Stimulated activated naive CD4-positive, alpha-beta T cell treated with Interleukin-2 at 50 U/mL for 16 hours (primary cell): ENCODE results near the gene INPP4B.

Source experiments
- DNase-seq: peaks from one replicate; lab custom pipeline; 2025; lab: John Stamatoyannopoulos, UW

INPP4B gene

DNA sequence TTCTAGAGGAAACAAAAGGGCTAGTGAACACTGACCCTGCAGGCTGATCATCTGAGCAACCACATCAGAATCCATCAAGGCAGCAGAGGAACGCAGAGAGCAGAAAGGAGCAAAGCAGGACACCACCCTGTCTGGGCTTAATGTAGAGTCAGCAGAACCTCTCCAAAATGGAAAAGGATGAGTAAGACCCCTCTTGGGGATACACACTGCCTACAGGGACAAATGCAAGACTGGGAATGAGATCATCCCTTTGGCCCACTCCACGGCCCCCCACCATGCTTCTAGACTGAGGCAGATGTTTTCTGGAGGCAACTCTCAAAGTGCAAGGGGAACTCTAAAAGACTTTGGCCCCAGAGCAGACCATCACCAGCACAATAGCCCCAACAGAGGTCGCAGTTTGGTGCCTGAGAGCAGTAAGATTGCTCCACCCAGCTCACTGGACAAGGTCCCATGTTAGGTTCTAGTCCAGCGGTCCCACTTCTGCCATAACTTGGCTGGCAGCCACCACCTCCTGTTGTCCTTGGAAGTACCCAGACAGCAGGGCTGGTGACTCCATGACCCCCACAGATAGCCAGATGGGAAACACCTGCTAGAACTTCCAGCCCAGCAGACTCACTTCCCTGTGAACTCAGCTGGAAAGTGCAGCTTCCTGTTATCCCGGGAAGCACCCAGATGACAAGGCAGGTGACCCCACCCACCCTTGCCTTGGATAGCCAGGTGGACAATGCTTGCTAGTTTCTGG lies 372.7 kb downstream of the INPP4B start:
- no peak for DNase-seq

- no peak for DNase-seq
These were observed 379.0 kb downstream of the INPP4B start for GRCh38 chr4:142467088-142467487.

GRCh38 chr4:142465526-142465925 lies 380.6 kb downstream of the INPP4B start:
- DNase-seq = no peak

DNA sequence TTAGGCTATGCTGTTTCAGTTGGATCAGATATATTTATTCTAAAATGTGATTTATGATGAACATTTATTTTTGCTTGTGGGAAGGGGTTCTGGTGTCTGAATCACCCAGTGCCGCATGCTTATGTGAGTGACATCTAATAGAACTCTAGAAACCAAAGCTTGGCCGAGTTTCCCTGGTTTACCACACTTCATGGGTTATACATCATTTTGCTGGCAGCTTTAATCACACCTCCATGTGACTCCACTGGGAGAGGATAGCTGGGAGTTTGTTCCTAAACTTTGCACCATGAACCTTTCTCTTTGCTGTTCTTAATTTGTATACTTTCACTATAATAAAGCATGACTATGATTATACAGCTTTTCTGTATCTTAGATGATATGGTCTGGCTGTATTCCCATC lies 382.9 kb downstream of the INPP4B start:
- no peak for DNase-seq

DNA sequence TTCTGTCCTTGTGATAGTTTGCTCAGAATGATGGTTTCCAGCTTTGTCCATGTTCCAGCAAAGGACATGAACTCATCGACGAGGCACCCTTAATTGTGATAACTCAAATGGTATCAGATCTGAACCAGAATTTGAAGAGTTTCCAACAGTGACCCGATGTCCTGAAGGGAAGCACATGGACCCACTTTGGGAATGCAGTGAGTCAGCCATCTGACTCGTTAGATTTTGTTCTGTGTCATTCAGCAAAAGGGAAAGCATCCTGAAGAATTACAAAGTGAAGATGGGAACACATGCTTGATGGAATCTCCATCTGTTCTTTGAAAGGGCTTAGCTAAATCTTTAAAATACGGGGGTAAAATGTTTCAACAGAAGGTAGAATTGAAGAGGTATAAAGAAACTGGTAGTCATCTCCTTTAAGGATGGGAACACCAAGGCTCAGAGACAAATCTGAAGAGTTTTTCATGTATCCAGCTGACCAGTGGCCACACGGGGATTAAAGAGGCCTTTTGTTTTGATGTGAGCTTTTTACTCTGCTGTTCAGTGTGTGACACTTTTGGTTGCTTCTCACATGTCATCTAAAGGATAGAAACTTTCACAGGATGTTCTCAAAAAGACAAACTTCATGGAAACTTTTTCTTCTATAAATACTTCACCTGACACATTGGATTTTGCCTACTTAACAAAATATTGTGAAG lies 393.8 kb downstream of the INPP4B start:
- DNase-seq = no peak

DNA sequence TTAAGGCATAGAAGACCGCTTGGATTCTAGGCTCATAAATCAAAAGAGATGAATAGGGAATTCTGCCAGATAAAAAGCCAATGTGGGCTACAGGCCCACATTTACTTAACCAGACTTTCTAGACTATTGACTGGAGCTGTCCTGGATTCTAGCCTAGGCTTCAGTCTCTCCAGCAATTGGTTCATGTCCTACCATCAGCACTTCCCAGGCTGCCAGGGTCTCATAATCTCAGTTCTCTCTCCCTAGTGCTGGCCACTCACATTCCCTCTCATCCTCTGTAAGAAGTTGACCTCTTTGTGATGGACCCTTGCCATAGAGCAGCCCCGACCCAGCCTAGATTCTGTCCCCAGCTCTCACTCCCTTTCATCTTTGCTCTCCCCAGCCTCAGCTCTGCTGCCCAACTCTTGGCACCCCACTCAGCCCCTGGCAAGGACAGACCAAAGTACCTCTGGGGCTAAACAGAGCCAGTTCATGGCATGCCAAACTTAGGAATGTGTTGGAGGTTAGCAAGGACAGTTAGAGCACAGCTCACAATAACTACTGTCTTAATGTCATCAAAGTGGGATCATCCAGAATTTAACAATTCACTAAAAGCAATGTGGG lies 396.2 kb downstream of the INPP4B start:
- DNase-seq = no peak

GRCh38 chr4:142447009-142447408 lies 399.1 kb downstream of the INPP4B start:
- DNase-seq = no peak

- DNase-seq = no peak
These were observed 402.6 kb downstream of the INPP4B start for GRCh38 chr4:142443469-142443868.

DNA sequence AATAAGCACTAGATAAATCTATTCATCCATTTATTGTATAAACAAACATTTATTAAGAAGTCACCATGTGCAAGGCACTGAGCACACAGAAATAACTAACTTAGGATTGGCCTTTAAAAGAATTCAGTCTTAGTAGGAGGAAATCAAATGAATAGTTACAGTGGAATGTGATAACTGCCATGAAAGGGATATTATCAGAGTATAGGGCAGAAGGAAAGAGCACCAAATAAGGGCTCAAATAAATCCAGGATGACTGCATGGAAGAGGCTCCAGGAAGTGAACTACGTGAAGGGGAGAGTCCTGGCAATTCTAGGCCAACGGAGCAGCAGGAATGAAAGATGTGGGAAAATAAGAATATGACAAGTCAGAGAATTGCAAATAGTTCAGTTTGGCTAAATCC lies 406.0 kb downstream of the INPP4B start:
- DNase-seq = no peak

GRCh38 chr4:142435599-142436235 lies 410.4 kb downstream of the INPP4B start:
- DNase-seq = no peak

GRCh38 chr4:142434519-142435224 lies 411.4 kb downstream of the INPP4B start:
- DNase-seq = no peak

- no peak for DNase-seq
These were observed 417.4 kb downstream of the INPP4B start for GRCh38 chr4:142428715-142429114.

DNA sequence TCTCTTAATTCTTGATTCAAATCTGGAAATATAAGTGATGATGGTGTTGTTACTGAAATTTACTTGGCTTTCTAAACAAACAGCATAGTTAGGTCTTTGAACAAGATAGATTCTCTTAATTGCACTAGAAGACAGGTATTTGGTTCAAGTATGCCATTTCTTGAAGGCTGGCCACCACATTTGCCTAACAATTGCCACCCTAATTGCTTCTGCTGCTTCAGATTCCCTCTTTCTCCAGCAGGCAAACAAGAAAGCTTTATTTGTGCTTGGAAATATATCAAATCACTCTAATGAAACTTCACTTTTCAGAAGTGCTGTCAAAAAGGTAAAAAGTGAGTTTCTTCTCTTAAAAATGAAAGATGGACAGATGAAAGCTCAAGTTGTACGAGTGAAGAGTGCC lies 418.6 kb downstream of the INPP4B start:
- no peak for DNase-seq

- no peak for DNase-seq
These were observed 422.2 kb downstream of the INPP4B start for GRCh38 chr4:142423861-142424260.

DNA sequence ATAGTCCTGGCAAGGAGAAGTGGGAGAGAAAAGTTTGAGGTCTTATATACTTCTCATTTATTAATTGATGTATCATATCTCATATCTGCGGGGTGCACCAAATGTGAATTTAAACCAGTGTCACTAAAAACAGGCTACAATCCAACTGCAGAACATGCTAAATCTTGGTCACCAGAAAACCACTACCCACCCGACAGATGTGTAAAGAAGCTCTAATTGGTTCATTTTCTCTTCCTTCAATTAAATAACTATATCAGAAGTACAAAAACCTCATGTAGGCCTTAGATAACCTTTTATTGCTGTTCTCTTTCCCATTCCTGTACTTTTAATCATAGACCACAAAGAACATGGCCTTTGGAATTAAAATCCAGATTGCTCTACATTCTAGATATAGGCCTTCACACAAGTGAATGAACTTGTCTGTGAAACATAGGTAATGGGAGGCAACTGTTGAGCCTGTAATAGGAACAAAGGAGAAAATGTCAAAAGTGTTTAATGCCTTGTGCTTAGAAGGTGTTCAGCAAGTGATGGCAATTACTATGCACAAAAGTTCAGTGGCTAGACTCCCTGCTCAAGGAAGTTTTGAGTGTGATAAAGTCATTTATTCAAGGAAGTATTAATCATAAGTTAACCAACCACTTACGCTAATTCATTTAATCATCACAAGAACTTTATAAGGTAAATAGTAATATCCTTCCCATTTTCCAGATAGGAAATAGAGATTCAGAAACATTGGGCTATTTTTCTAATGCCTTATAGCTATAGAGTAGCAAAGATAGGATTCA lies 425.6 kb downstream of the INPP4B start:
- no peak for DNase-seq

GRCh38 chr4:142419712-142420111 lies 426.4 kb downstream of the INPP4B start:
- DNase-seq = no peak

DNA sequence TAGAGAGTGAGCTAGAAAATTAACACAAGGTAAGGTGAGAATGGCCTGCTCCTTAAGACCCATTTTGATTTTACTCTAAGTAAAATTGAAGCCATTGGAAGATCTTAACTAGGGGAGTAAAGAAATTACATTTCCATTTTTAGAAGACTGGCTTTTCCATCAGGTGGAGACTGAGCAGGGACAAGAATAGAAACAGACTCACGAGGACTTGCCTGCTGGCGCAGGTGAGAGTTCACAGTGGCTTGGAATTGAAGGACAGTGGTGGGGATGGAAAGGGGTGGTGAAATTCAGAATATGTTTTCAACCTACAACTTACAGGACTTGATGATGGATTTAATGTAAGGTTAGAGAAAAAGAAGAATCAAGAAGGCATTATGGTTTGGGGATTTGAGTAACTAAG lies 427.4 kb downstream of the INPP4B start:
- DNase-seq = no peak

DNA sequence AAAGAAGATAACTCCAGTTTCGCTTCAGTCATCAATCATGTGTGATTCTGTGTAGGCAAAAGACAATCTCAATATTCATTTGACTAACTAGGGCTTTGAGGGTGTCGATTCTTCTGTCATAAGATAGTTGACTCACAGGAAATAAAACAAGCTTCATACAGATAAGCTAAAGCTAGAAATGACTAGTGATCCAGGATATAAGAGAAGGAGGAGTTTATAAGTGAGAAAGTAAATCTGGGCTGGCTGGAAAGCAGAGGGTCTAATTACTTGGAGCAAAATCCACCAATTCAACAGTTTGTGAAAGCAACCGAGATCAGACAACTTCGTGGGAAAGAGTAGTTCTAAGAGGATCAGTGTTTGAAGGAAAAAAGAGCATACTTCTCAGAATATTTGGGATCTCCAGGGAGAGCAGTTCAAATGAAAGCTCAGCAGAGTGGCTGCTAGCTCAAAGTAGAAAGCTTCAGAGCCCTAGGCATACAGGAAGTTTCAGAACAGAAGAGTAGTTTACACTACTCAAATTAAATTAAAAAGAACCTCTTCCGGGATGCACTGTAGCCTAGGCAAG lies 429.3 kb downstream of the INPP4B start:
- DNase-seq = no peak

GRCh38 chr4:142416121-142416520 lies 430.0 kb downstream of the INPP4B start:
- DNase-seq = no peak

DNA sequence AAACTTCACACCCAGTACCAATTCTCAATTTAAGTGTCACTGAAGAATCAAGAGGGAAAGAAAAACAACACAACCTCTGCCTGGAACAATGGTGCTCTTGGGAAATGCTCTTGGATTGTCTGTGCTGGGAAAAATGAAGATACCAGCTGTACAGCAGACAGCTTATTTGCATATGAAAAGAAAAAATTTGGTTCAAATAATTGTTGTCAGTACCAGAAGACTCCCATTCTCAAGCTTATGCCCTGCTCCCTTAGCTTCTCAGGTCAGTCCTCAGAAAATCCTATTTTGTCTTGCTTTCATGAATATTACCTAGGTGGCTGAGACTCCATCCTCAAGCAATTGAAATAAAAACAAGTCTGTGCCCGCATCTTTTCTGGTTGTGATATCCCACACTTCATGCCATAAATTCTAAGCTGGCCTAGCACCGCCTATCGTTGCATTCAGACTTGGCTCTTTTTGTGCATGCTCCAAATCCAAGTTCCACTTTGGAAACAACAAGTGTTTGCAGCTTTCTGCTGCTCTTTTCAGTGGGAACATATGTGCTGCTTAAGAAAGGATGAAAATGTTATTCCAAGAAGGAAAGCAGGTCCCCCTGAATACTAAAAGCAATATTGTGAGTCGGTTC lies 431.6 kb downstream of the INPP4B start:
- no peak for DNase-seq

GRCh38 chr4:142413485-142413884 lies 432.6 kb downstream of the INPP4B start:
- DNase-seq = no peak
